Stimulated activated CD8-positive, alpha-beta memory T cell treated with anti-CD3 and anti-CD28 coated beads, Interleukin-7, amount 100 ng/mL, for 48 hours (primary cell): Measurements from ENCODE around the gene TMEM235.

Source experiments
- DNase-seq, 2 donors: peaks; one replicate each; pipeline ENCODE4 v3.0.0-alpha.2; 2020; ENCODE audit warnings: low read depth in 1 of 2; ENCODE audit errors: extremely low read depth in 1 of 2

Gene TMEM235

DNA sequence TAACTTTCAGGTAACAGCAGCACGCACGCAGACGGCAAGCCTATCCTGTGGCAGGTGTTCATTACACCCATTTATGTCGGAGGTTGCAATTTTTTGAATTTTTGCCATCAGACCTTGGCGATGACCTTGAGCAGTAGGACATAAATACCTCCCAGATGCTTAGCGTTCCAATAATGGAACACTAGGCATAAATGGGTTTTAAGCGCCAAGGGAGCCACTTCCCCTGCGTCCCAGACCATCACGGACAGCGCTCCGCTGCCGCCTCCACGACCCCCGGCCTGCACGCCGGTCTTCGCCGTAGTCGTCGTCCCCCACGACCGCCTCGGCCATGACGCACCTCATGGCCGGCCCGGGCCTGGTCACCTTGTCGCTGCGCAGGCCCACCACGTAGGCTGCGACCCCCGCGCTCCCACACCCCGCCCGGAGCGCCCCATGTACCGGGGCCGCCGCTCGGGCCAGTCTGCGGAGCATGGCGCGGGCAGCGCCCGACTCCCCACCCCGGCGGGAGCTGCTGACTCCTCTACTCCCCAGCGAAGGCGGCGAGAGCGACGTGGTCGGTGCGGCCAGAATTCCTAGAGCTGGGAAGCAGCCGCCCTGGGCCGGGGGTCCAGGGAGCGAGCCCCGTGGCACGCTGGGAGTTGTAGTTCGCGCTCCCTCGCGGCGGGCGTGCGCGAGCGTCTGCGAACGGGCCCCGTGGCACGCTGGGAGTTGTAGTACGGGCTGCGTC is 22.7 kb downstream of the TMEM235 start:
- peak; percentile 50 to 59 for DNase-seq

DNA sequence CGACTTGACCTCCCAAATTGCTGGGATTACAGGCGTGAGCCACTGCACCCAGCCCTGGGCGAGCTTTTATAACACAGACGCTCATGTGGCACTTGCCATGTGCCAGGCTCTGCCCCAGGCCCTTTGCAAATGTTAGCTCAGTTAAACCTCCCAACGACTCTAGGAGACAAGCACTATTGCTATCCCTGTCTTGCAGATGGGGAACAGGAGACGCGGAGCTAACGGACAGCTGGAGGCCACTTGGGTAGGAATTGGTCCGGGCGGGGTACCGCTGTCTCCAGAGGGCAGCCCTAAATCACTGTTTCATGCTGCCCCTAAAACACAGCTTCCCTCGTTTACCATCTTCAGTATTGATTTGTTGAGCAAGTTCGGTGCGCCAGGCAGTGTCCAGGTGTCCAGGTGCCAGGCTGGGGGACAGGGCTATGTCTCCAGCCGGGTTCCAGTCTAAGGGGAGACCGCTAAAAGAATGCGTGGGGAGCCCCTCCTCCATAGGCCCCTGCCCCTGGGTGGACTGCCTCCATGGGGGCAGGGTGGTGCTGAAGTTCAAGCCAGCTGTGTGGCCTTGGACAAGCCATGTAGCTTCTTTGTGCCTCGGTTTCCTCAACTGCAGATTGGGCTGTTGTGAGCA is 23.7 kb downstream of the TMEM235 start:
- no peak for DNase-seq

DNA sequence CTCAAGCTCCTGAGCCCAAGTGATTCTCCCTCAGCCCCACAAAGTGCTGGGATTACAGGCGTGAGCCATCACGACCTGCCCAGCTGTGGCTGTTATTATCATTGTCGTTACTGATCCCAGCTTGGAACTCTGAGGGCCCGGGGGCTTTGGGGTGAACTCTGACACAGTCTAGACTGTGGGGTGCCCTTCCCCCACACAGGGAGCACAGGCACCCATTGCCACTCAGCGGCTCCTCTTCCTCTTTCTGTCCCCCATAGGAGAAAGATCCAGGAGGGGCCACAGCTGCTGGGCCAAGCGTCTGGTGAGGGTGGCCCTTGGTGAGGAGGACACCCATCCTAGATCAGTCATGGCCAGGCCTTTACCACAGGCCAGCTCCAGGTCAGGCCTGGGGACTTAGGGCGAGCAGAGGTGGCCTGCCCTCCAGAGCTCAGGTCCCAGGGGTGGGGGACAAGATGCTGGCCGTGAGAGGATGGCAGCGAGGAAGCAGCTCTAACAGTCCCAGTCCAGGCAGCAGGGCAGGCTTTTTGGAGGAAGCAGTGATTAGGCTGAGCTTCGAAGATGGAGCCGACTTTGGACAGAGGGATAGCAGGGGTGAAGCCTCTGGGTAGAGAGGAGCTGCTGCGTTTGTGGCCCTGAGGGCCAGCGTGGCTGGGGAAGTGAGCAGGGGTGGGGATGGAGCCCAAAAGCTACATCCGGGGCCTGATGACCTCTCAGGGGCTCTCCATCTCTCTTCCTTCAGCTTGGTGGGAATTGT is 24.7 kb downstream of the TMEM235 start:
- DNase-seq: no peak

DNA sequence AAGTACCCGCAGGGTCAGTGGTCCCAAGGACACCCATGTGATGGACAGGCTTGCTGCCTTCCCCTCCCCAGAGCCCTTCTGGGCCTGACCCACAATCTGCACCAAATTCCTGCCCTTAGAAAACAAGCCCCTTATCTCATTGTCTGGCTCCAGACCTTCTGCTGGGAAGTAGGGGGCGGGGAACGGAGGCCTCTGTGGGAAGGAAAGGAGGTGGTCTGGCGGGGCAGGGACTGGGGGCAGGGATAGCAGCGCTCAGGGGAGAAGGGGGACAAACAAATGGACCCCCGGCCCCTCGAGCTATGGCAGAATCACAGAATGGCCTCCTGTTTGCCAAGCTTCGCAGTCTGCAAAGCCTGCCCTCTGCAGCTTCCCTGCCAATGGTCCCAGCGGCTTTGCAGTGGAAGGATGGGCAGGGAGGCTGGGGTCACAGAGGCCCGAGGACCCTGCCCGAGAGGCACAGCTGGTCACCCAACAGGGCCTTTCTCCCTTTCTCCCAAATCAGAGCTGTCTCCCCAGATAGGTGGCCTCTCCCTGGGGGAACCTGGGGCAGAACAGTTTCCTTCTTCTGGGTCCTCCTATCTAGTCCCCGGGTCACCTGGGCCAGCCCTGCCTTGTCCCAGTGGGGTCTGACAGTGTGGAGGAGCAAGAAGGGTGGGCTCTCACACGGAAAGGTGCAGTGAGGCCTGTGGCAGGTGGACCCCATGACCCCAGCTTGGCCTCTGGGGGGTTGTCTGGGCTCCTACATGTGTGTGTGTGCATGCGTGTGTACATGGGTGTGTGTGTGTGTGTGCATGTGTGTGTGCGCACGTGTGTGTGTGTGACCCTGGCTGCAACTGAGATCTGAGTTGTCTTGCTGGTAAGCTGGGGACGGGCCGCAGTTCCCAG is 25.5 kb downstream of the TMEM235 start:
- DNase-seq: no peak

DNA sequence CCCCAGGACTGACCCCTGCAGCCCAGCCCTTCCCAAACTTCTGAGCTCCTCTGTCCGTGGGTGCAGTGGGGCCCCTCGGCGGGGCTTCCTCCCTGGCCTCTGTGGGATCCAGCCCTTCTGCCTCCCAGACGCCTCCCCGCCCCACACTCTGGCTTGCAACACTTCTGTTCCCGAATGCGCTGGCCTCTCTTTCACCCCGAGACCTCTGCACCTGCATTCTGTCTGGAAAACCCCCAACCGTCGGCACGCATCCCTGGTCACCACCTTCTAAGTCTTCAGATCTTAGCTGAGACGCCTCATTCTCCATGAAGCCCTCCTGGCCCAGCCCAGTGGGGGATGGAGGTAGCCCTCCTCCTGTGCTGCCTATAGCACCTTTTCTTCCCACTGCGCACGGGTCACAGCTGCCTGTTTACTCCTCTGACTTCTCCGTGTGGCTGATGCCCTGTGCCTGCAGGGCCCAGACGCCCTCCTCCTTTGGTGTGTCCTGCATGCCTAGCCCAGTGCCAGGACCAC is 26.4 kb downstream of the TMEM235 start:
- DNase-seq: no peak

DNA sequence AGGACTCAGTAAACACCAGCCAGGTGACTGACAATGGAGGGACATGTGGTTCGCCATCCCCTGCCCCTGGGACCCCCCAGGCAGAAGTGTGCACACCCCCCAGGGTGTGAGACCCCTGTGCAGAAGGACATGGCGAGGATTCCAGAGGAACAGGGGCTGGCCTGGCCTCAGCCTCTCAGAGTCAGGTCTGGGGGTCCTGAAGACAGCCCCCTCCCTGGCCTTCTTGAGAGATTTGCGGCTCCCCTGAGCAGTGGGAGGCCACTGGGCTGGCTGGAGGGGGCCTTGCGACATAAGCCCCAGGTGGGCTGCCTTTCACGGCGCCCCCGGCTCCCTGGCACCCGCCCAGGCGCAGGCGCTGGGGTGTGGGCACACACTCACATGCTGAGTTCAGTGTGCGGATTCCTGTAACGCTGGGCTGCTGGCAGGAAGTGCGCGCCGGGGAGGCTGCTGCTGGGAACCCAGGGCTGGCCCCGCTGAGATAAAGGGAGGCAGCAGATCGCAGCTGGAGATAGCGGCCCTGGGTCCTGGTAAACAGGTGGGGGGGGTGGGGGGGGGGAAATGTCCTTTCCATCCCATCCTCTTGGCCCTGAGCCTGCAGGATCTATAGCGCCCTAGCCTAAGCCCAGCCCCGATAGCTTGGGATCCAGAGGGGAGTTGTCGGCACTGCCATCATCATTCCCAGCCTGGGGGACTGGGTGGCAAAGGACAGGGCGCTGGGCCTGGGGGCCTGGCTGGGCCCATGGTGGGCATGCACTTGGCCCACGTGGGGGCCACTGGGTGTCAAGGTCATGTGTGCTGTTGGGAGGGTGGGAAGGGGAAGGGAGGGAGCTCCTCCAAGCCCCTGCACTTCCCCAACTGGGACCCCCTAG is 27.1 kb downstream of the TMEM235 start:
- peak in 1 of 2 donors; percentile 66 for DNase-seq

DNA sequence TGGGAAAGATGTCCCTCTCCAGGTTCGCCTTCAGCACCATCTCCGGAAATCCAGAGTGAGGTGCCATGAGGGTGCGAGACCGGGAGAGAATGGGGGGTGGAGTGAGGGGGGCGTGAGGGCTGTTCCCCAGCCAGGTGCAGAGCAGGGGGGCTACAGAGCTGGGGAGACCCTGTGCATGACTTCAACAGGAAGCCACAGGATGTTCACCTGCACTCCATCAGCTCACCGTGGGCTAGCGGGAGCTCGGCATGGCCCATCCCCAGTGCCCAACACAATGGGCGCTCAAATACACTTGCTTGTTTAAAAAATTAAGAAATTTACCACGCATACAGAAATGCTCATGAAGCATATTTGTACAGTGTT is 27.7 kb downstream of the TMEM235 start:
- DNase-seq: no peak

DNA sequence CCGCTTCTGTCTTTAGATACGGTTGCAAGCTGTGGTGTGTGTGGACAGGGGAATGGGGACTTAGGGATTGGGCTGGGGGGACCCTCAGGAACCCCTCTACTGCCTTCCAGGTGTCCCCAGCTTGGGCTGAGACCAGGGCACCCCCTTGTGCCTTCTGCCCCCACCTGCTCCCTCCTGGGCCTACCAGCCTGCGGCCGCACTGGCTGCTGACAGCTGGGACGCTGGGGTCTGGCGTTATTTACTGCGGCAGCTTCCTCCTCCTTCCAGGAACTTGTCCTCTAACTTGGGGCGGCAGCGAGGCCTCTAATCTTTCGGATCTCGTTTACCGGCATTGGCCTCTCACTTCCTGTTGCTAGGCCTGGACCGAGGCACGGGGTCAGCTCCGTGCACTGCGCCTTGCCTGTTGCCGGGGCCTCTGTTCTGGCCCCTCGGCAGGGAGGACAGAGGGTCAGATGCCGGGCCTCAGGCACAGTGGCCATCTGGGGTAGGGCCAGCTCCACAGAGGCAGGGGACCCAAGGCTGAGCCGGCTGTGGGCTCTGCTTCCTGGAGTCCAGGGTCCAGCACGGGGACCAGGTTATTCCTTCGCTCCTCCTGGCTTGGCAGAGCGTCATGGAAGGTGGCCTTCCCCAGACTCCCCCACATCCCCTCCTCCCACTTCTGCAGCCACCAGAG is 31.8 kb downstream of the TMEM235 start:
- DNase-seq: no peak

DNA sequence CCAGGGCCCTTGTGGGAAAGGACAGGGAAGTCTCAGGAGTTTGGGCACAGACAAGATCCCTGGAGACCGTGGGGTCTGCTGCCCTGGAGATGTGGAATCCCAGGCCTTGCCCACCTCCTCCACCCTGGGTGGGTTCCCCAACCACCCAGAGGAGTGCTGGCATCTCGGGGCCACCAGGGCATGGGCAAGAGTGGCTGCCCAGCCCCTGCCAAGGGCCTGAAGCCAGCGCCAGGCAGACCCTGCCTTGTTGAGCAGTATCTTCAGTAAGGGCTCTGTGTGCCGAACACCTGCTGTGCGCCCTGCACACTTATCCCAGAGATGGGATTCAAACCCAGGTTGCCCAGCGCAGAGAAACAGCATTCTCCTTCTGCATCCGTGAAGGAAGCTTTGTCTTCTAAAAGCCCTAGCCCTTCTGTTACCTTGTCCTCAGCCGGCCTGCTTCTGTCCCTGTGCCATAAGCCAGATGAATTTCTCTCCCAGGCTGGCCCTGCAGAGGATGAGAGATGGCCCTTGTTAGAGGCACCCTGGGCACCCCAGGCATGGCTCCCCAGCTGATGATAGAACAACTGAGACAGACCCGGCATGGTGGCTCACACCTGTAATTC is 32.4 kb downstream of the TMEM235 start:
- DNase-seq: no peak

DNA sequence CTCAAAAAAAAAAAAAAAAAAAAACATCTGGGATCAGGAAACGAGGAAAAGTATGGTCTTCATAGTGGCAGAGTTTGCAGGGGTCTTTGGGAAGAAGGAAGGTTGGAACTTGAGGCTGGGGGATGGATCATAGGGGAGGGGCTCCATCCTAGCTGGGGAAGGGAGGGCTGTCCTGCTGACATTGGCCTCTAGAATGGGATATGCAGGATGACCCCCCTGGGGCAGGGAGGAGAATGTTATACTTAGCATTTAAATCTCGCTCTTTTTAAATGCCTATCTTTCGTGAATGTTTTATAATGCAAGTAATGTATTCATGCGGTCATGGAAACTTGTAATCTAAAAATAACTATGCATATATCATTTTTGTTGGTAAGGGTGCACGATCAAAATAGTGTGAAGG is 33.2 kb downstream of the TMEM235 start:
- no peak for DNase-seq

DNA sequence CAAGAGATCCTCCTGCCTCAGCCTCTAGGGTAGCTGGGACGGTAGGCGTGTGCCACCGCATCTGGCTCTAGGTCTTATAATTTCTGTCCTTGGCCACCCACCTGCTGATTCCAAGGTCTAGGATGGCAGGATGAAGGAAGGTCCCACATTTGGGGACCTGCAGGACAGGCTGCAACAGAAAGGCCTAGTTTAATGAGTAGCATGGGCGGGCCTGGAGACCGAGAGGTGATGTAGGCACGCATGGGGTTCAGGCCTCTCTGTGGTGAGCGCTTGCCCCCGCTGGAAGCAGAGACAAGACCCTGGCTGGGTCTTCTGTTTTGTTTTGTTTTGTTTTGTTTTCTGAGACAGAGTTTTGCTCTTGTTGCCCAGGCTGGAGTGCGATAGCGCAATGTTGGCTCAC is 33.7 kb downstream of the TMEM235 start:
- DNase-seq: no peak

DNA sequence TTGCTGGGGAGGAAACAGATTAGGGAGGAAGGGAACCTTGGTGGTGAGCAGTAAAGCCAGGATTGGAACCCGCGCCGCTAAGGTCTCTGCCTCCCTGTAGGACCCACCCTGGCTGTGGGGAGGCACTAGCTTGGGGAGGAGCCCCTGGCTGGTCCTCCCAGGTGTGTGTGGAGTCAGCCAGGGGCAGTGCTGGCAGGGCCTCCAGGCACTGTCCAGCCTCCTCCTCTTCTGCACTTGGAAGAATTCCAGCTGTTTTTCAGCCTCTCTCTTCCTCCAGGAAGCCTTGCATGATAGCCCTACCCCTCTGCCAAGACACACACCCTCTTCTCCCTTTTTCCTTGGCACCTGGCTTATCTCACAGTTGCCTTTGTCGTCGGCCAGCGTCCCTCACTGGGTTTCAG is 34.8 kb downstream of the TMEM235 start:
- no peak for DNase-seq

DNA sequence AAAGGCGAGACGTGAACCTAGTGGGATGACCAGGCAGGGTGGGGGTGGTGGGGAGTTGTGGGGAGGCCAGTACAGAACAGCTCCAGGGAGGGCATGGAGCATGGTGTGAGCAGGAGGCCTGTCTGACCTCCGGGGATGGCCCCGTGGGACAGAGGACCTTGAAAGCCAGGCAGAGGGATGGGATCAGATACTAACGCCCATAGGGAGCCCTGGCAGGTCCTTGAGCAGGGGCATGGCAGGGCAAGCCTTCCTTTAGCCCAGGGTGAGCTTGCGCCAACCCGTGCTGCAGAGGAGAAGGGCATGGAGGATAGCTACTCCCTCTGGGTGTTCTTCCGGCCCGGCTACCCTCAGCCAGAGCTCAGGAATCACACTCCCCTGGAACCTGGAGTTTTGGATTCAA is 35.3 kb downstream of the TMEM235 start:
- DNase-seq: no peak

DNA sequence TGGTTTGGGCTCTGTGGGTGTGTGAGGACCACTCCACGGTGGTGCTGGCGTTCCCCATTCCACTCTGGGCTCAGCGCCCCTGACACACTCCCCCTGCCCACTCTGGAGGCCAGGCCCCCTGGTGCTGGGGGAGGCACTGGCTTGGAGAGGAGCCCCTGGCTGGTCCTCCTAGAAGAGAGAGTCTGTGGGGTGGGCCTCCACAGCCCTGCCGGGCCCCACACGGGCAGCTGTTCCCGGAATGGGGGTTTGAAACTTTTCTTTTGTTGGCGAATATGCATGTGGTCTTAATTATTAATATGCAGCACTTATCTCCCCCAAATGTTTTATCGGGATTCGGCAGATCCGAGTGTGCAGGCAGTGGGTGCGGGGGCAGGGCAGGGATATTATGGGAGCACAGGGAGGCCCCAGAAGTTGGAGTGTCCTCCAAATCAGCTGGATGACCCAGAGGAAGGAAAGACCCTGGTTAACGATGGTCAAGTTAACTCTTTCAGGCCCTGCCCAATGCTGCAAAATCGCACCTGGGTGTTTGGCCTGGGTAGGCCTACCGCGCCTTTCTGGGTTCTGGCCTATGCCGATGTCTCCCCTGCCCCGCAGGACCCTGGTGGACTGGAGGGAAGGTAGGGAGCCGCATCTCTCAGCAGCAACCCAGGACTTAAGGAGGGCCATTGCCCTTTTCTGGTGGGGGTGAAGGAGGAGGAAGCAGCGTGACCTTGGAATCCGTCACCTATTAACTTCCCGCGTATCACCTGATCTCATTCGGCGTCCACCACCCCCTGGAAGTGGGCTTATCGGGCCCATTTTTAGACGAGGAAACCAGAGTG is 36.0 kb downstream of the TMEM235 start:
- no peak for DNase-seq

DNA sequence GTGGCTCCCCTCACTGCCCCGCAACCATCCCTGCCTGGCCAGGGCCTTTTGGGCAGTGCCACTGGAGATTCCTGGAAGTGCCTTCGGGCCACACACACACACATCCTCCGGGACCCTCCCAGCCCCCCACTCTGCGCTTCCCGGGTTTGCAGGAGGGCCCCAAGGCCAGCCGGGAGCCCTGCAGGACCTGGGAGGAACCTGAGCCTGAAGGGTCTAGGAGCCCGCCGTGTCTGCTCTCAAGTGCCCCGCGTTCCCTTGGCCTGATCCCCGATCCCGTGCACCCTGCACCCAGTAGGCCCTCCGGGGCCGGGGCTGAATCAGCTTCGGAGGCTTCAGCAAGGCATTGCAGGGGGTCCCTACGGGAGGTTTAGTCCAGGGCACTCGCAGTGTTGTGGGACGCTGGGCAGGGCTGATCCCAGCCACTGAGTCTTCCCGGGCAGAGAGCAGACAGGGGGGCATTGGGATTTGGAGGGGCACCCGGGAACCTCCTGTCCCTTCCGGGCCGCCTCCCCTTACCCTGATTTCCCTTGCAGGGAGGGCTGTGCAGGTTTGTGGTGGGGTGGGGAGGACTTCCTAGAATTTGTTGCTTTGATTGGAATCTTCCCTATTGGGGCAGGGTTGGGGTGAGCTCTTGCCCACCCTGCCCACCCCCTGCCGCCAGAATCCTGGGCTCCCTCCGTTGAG is 36.9 kb downstream of the TMEM235 start:
- no peak for DNase-seq

DNA sequence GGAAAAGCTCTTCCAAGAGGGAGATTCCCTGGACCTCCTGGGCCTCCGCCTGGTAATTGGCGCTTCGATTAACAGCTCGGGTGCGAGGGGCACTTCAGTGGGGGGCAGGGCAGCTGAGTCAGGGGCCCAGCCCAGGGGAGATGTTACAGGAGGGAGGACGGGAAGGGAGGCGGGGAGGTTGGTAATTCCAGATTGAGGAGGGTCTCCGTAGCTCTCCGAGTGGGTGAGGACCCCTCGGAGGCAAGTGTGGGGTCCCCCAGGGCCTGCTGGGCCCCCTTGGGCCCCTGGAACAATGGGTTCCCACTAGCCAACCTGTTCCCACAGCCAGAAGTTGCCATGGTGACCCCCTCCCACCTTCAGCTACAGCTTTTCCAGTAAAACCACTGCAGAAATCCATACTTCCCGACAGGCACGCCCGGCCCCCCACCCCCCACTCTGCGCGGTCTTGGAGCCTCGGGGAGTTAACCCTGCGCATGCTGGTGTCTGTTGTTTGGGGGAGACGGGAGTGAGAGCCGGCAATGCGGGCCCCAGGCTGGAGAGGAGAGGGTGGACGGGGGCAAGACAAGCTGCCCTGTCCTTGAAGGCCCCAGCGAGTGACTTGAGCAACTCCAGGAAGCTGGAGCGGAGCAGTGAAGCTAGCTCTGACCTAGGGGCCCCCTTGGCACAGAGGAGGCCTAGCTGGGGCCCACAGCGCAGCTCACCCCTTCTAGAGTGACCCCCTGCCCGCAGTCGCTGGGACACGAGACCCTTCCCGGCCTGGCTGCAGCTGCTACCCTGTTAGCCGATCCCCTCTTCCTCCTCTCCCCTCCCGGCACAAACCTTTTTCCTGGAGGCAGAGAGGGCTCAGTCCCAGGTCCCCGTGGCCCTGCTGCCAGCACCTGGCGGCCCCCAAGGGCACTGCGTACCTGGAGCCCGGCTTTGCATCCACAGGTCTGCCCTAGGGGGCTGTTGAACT is 37.8 kb downstream of the TMEM235 start:
- DNase-seq: no peak
